MCF 10A (cell line): Measurements from ENCODE around the gene HS1BP3. TPM values are rescaled to one million over a fixed set of nuclear protein-coding genes. Genes with fewer than 3 reads are reported as not detected.
A peak's percentile ranks its signal among the peaks of the same experiment; 100 is the strongest.

Experiments used
- Bru-seq: library from RNA; stranded (reverse); fragments of 400-500 nt; gene quantifications from one replicate; lab custom pipeline; 2021; lab: Mats Ljungman, UMichigan
- BruChase-seq, 2 experiments: library from RNA; stranded (reverse); fragments of 400-500 nt; gene quantifications; one replicate each; lab custom pipeline; 2021; lab: Mats Ljungman, UMichigan
- BruUV-seq: library from RNA; stranded (reverse); fragments of 400-500 nt; replicated peaks from 2 replicates; lab custom pipeline; 2021; lab: Mats Ljungman, UMichigan
- CTCF ChIA-PET: fragments of 300-600 bp; sonication (Branson Sonifier 250); formaldehyde crosslinking; extraction: SDS; loops from one replicate; lab custom pipeline; 2021; ENCODE audit warnings: antibody characterized with exemption, inconsistent platforms; lab: Yijun Ruan, JAX
- POLR2A ChIA-PET: fragments of 300-600, 350-650 bp; sonication (Branson Sonifier 250); formaldehyde crosslinking; extraction: SDS; loops from one replicate; lab custom pipeline; 2020; ENCODE audit warnings: antibody characterized with exemption, inconsistent platforms; lab: Yijun Ruan, JAX
- DNase-seq: peaks from one replicate; pipeline ENCODE4 v3.0.0-alpha.2; 2018; ENCODE audit not compliant: unreplicated experiment
- H3K27ac Mint-ChIP-seq: one replicate; pipeline ENCODE4 v1.8.0; 2022; ENCODE audit warnings: mild to moderate bottlenecking, low read depth, mixed read lengths; ENCODE audit not compliant: unreplicated experiment
- H3K27me3 Mint-ChIP-seq: one replicate; pipeline ENCODE4 v1.8.0; 2022; ENCODE audit warnings: mixed read lengths; ENCODE audit not compliant: insufficient read depth, unreplicated experiment
- H3K36me3 Mint-ChIP-seq: one replicate; pipeline ENCODE4 v1.8.0; 2022; ENCODE audit warnings: mild to moderate bottlenecking, moderate library complexity, mixed read lengths; ENCODE audit not compliant: insufficient read depth, unreplicated experiment
- H3K4me1 Mint-ChIP-seq: one replicate; pipeline ENCODE4 v1.8.0; 2022; ENCODE audit warnings: mixed read lengths; ENCODE audit not compliant: insufficient read depth, unreplicated experiment
- H3K4me3 Mint-ChIP-seq: one replicate; pipeline ENCODE4 v1.8.0; 2022; ENCODE audit warnings: mild to moderate bottlenecking, moderate library complexity, mixed read lengths; ENCODE audit not compliant: unreplicated experiment
- H3K9me3 Mint-ChIP-seq: one replicate; pipeline ENCODE4 v1.8.0; 2022; ENCODE audit warnings: mixed read lengths; ENCODE audit not compliant: unreplicated experiment
- CTCF ChIP-seq: fragments of 200-600 bp; IDR thresholded peaks from one replicate; pipeline ENCODE4 v1.8.0; 2022; ENCODE audit warnings: antibody characterized with exemption, mild to moderate bottlenecking; ENCODE audit not compliant: unreplicated experiment
- intact Hi-C: fragments of 100-400 bp; cut with micrococcal nuclease; formaldehyde crosslinking; loops from 2 replicates; pipeline ENCODE4 v1.14.1; 2022
- long read RNA-seq: library from polyadenylated mRNA; stranded (forward); transcript quantifications from one replicate; pipeline ENCODE4 v2.0.0, GENCODE V29; 2022
- total RNA-seq: library from RNA; stranded (reverse); gene quantifications from 2 replicates; pipeline ENCODE4 v1.2.3, GENCODE V29; 2022

The HS1BP3 gene, protein sequence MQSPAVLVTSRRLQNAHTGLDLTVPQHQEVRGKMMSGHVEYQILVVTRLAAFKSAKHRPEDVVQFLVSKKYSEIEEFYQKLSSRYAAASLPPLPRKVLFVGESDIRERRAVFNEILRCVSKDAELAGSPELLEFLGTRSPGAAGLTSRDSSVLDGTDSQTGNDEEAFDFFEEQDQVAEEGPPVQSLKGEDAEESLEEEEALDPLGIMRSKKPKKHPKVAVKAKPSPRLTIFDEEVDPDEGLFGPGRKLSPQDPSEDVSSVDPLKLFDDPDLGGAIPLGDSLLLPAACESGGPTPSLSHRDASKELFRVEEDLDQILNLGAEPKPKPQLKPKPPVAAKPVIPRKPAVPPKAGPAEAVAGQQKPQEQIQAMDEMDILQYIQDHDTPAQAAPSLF
- 10.0 and 25.1 TPM in 2 replicates for total RNA-seq
- Bru-seq, nascent RNA = percentile 64 among the genes with signal in this experiment
- percentile 59 among the genes with signal in this experiment for BruChase-seq, experiment 1, labeled RNA remaining after a 6-hour chase
- percentile 55 among the genes with signal in this experiment for BruChase-seq, experiment 2, labeled RNA remaining after a 2-hour chase
- long read RNA-seq, partial matches to known transcripts = 3 of 10 reads
- long read RNA-seq, other reads (novel, unspliced or antisense) = 6 of 10 reads

DNA sequence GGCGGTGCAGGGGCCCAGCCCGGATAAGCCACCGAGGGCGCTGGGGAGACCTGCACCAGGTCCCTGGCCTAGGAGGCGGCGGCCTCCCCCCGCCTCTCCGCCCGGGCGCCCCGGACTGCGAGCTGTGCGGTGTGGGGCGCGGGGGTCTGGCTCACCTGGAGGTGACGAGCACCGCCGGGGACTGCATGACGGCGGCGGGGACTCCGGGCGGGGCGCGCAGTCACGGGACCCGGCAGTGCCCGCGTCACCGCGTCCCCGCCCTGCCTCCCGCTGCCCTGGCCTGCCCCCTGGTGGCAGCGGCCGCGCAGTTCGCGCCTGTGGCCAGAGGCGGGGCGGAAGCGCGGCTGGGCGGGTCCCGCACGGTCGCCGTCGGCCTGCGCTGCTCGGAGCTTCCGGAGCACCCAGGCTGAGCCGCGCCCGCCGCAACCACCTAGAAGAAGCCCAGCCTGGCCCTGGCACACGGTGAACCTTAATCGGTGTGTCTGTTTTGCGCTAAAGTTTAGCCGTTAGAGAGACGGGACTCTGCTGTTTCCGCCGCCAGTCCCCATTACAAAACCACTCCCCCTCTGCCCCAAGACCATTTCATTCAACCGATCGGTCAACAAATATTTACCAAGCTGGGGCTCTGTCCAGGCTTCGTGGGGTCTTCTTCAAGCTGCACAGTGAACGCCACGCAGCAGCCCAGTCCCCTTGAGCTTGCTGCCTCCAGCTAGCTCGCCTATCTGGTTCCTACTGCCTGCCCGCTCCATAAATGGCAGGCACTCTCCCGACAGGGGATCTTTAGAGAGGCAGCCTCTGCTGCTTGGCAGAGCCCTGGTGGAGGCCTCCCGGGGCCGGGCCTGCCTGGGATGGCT, at the start of gene HS1BP3:
HS1BP3 (minus strand) TSS at position 222 of the 854 bp plus-strand sequence; CDS start at position 187, 35 bp downstream.
- peaks cover 12% of the 10 kb centered on the region for H3K27me3 Mint-ChIP-seq
- TF ChIP-seq CTCF = peak; percentile 89
- H3K27ac Mint-ChIP-seq = peak within 1 kb of the TSS; percentile 62
- peak within 1 kb of the TSS; percentile 82 for H3K4me3 Mint-ChIP-seq
- H3K36me3 Mint-ChIP-seq = no peaks in the 10 kb centered on the region
- no peaks in the 10 kb centered on the region for H3K9me3 Mint-ChIP-seq
- H3K4me1 Mint-ChIP-seq = peaks cover 22% of the 10 kb centered on the region
- ChIA-PET POLR2A (interaction anchor here (0.7 to 2.3 kb wide), 16 partner anchors 9 to 270 kb away, joined by 3 to 17 read pairs (median 4); partner anchors contain the start of gene RHOB), CTCF (interaction anchor here (0.6 to 4.2 kb wide), 60 partner anchors 10 to 1866 kb away, joined by 3 to 61 read pairs (median 4); partner anchors contain the start of gene RHOB)
- DNase-seq = peak; percentile 81
- TSS peak; percentile 57 for BruUV-seq
- intact Hi-C loops = no loop called here

DNA sequence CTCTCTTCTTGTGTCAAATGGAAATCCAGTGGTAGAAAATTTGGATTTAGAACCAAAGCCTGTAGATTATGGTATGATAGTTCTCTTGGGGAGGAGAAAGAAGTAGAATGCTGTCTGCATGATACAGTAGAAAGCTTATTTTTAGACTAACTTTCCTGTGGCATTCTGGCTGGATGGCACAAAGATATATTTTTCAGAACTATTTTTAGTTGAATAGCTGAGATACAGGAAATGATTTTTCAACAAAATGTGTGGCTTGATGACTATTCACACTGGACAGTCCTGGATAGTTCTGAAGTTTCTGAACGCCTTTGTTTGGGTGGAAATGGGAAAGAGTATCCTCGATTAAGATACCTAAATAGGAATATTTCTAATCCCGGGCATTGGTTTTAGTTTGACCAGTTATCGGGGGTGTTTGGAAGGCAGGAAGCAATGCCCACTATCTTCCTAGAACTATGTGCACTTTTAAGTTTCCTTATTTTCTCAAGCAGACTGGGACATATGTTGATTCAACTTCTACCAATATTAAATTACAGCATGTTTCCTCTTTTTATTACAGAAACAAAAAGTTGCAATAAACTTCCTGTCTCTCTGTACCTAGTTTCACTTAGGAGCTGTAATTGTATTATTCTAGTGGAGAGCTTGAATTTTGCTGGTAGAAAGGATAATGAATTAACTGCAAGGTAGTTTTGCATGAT, 48.2 kb upstream of the HS1BP3 start:
- BruUV-seq = no TSS peak
- intact Hi-C loops = no loop called here
- TF ChIP-seq CTCF = no peak
- H3K9me3 Mint-ChIP-seq = no peaks in the 10 kb centered on the region
- H3K4me3 Mint-ChIP-seq = no peak overlapping the region
- H3K4me1 Mint-ChIP-seq = no peaks in the 10 kb centered on the region
- H3K27me3 Mint-ChIP-seq = no peaks in the 10 kb centered on the region
- ChIA-PET CTCF (interaction anchor here (0.8 to 1.4 kb wide), 6 partner anchors 13 to 275 kb away, joined by 3 to 10 read pairs (median 4); no protein-coding TSS in a partner anchor), POLR2A (interaction anchor here (0.6 kb wide), 1 partner anchor 138 kb away, joined by 3 read pairs; no protein-coding TSS in a partner anchor)
- peaks cover 12% of the 10 kb centered on the region for H3K36me3 Mint-ChIP-seq
- H3K27ac Mint-ChIP-seq = no peak overlapping the region
- no peak for DNase-seq

GRCh38 chr2:20697322-20697934, 46.5 kb upstream of the HS1BP3 start:
- no peak overlapping the region for H3K4me3 Mint-ChIP-seq
- H3K27ac Mint-ChIP-seq = no peak overlapping the region
- POLR2A ChIA-PET = interaction anchor here (1.1 kb wide), 1 partner anchor 46 kb away, joined by 3 read pairs; no protein-coding TSS in a partner anchor
- no peak for DNase-seq
- BruUV-seq = no TSS peak
- CTCF ChIA-PET = interaction anchor here (0.8 to 3.3 kb wide), 4 partner anchors 20 to 264 kb away, joined by 3 to 12 read pairs (median 4); no protein-coding TSS in a partner anchor
- H3K9me3 Mint-ChIP-seq = no peaks in the 10 kb centered on the region
- peaks cover 12% of the 10 kb centered on the region for H3K36me3 Mint-ChIP-seq
- TF ChIP-seq CTCF = no peak
- H3K27me3 Mint-ChIP-seq = no peaks in the 10 kb centered on the region
- H3K4me1 Mint-ChIP-seq = no peaks in the 10 kb centered on the region
- intact Hi-C loops = no loop called here
